Neural progenitor cell (in vitro differentiated cells): ENCODE results near the gene CAMSAP3. TPM values are rescaled to one million over a fixed set of nuclear protein-coding genes. Genes with fewer than 3 reads are reported as not detected.

ENCODE experiments used
- DNase-seq: peaks from one replicate; pipeline ENCODE4 v3.0.0-alpha.2; 2016; ENCODE audit warnings: low spot score
- H2AFZ ChIP-seq: fragments of 200-600 bp; sonication (generic); replicated peaks from 2 replicates; pipeline ENCODE4 v1.6.1; 2016; ENCODE audit warnings: antibody characterized with exemption
- H3F3A ChIP-seq: fragments of 200-600 bp; sonication (generic); 2 replicates; pipeline ENCODE4 v1.6.1; 2016; ENCODE audit warnings: antibody characterized with exemption, low read depth
- H3K27ac ChIP-seq: fragments of 200-600 bp; sonication (generic); 2 replicates; pipeline ENCODE4 v1.5.1; 2016; ENCODE audit warnings: mild to moderate bottlenecking
- H3K27me3 ChIP-seq: fragments of 200-600 bp; sonication (generic); 2 replicates; pipeline ENCODE4 v1.6.1; 2016; ENCODE audit warnings: mild to moderate bottlenecking, moderate library complexity
- H3K36me3 ChIP-seq: fragments of 200-600 bp; sonication (generic); 2 replicates; pipeline ENCODE4 v1.5.1; 2016
- H3K4me1 ChIP-seq: fragments of 200-600 bp; sonication (generic); 2 replicates; pipeline ENCODE4 v1.6.1; 2016; ENCODE audit warnings: mixed run types
- H3K4me2 ChIP-seq: fragments of 200-600 bp; sonication (generic); 2 replicates; pipeline ENCODE4 v1.6.1; 2016
- H3K4me3 ChIP-seq: fragments of 200-600 bp; sonication (generic); 2 replicates; pipeline ENCODE4 v1.5.1; 2016
- H3K79me2 ChIP-seq: fragments of 200-600 bp; sonication (generic); 2 replicates; pipeline ENCODE4 v1.6.1; 2016; ENCODE audit warnings: low read depth
- H3K9ac ChIP-seq: fragments of 200-600 bp; sonication (generic); 2 replicates; pipeline ENCODE4 v1.6.1; 2016
- H3K9me3 ChIP-seq: fragments of 200-600 bp; sonication (generic); 2 replicates; pipeline ENCODE4 v1.5.1; 2016; ENCODE audit warnings: low read depth
- H4K20me1 ChIP-seq: fragments of 200-600 bp; sonication (generic); 2 replicates; pipeline ENCODE4 v1.6.1; 2016; ENCODE audit warnings: low read depth
- H3K27ac Mint-ChIP-seq: 3 replicates; pipeline ENCODE4 v1.8.0; 2021; ENCODE audit warnings: mixed read lengths
- H3K27me3 Mint-ChIP-seq: 2 replicates; pipeline ENCODE4 v1.8.0; 2022; ENCODE audit warnings: low read depth, mild to moderate bottlenecking, inconsistent platforms, moderate library complexity, mixed read lengths; ENCODE audit not compliant: insufficient read depth
- H3K36me3 Mint-ChIP-seq: 3 replicates; pipeline ENCODE4 v1.8.0; 2021; ENCODE audit warnings: mixed read lengths
- H3K4me1 Mint-ChIP-seq: 3 replicates; pipeline ENCODE4 v1.8.0; 2021; ENCODE audit warnings: mixed read lengths
- H3K4me3 Mint-ChIP-seq: 3 replicates; pipeline ENCODE4 v1.8.0; 2021; ENCODE audit warnings: mild to moderate bottlenecking, moderate library complexity, mixed read lengths
- H3K9me3 Mint-ChIP-seq: 3 replicates; pipeline ENCODE4 v1.8.0; 2020; ENCODE audit warnings: mixed read lengths
- EZH2 ChIP-seq: fragments of 200-600 bp; sonication (generic); IDR thresholded peaks from 2 replicates; pipeline ENCODE4 v1.6.1; 2017; ENCODE audit warnings: antibody characterized with exemption, mild to moderate bottlenecking, moderate library complexity
- EZH2phosphoT487 ChIP-seq: fragments of 200-600 bp; sonication (generic); IDR thresholded peaks from 2 replicates; pipeline ENCODE4 v1.6.1; 2017; ENCODE audit warnings: antibody characterized with exemption
- total RNA-seq: library from RNA; depleted of rRNA; stranded (reverse); fragments of >200 nt; gene quantifications from 2 replicates; pipeline ENCODE4 v1.2.3, GENCODE V29; 2015; ENCODE audit warnings: low replicate concordance
- TF ChIP-seq, protein P1 (sequence below): fragments of 200-600 bp; sonication (generic); IDR thresholded peaks from 2 replicates; pipeline ENCODE4 v1.5.1; 2017; ENCODE audit warnings: antibody characterized with exemption, mild to moderate bottlenecking

Gene CAMSAP3
- total RNA-seq, 1 donor from 2014 or later, result 2.7 TPM

- H3K27ac Mint-ChIP-seq, result no peak overlapping the region
- Histone ChIP-seq H3K4me3 (no peak overlapping the region), H3K4me2 (no peak overlapping the region), H3K36me3 (no peaks in the 10 kb centered on the region), H3K9me3 (no peaks in the 10 kb centered on the region), H3K27me3 (no peaks in the 10 kb centered on the region), H3K27ac (no peak overlapping the region), H3K9ac (no peak overlapping the region), H3K79me2 (no peaks in the 10 kb centered on the region), H2AFZ (no peak overlapping the region), H3F3A (no peaks in the 10 kb centered on the region), H4K20me1 (peaks cover under 1% of the 10 kb centered on the region), H3K4me1 (no peaks in the 10 kb centered on the region)
- TF ChIP-seq EZH2 (no peak), EZH2phosphoT487 (no peak)
- TF ChIP-seq, protein P1, sequence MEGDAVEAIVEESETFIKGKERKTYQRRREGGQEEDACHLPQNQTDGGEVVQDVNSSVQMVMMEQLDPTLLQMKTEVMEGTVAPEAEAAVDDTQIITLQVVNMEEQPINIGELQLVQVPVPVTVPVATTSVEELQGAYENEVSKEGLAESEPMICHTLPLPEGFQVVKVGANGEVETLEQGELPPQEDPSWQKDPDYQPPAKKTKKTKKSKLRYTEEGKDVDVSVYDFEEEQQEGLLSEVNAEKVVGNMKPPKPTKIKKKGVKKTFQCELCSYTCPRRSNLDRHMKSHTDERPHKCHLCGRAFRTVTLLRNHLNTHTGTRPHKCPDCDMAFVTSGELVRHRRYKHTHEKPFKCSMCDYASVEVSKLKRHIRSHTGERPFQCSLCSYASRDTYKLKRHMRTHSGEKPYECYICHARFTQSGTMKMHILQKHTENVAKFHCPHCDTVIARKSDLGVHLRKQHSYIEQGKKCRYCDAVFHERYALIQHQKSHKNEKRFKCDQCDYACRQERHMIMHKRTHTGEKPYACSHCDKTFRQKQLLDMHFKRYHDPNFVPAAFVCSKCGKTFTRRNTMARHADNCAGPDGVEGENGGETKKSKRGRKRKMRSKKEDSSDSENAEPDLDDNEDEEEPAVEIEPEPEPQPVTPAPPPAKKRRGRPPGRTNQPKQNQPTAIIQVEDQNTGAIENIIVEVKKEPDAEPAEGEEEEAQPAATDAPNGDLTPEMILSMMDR, result no peak
- H3K4me1 Mint-ChIP-seq, result no peaks in the 10 kb centered on the region
- H3K27me3 Mint-ChIP-seq, result peaks cover 2% of the 10 kb centered on the region
- no peak for DNase-seq
- no peaks in the 10 kb centered on the region for H3K9me3 Mint-ChIP-seq
- H3K4me3 Mint-ChIP-seq, result no peak overlapping the region
- H3K36me3 Mint-ChIP-seq, result no peaks in the 10 kb centered on the region
These were observed 15.0 kb downstream of the CAMSAP3 start for GRCh38 chr19:7610491-7611240.

GRCh38 chr19:7611541-7612279 lies 16.0 kb downstream of the CAMSAP3 start:
- Mint-ChIP-seq H3K27ac (no peak overlapping the region), H3K9me3 (no peaks in the 10 kb centered on the region), H3K4me3 (no peak overlapping the region), H3K36me3 (no peaks in the 10 kb centered on the region), H3K27me3 (peaks cover 2% of the 10 kb centered on the region), H3K4me1 (no peaks in the 10 kb centered on the region)
- DNase-seq, result no peak
- H3K27ac ChIP-seq, result no peak overlapping the region
- no peaks in the 10 kb centered on the region for H3K4me1 ChIP-seq
- H3K9ac ChIP-seq, result no peak overlapping the region
- H3K4me3 ChIP-seq, result no peak overlapping the region
- H4K20me1 ChIP-seq, result no peaks in the 10 kb centered on the region
- H3K36me3 ChIP-seq, result no peaks in the 10 kb centered on the region
- no peaks in the 10 kb centered on the region for H3K27me3 ChIP-seq
- H2AFZ ChIP-seq, result no peak overlapping the region
- no peaks in the 10 kb centered on the region for H3K9me3 ChIP-seq
- H3K4me2 ChIP-seq, result no peak overlapping the region
- TF ChIP-seq EZH2 (no peak), EZH2phosphoT487 (no peak)
- TF ChIP-seq, protein P1, result no peak
- no peaks in the 10 kb centered on the region for H3K79me2 ChIP-seq
- H3F3A ChIP-seq, result no peaks in the 10 kb centered on the region

GRCh38 chr19:7612282-7613274 lies 16.9 kb downstream of the CAMSAP3 start:
- no peak for TF ChIP-seq EZH2
- TF ChIP-seq EZH2phosphoT487, result no peak
- peaks cover 2% of the 10 kb centered on the region for H3K27me3 Mint-ChIP-seq
- H3K4me3 Mint-ChIP-seq, result no peak overlapping the region
- H3K4me3 ChIP-seq, result no peak overlapping the region
- H3K36me3 ChIP-seq, result no peaks in the 10 kb centered on the region
- no peaks in the 10 kb centered on the region for H3K4me1 Mint-ChIP-seq
- no peaks in the 10 kb centered on the region for H3K36me3 Mint-ChIP-seq
- H3K9me3 ChIP-seq, result no peaks in the 10 kb centered on the region
- no peak overlapping the region for H3K9ac ChIP-seq
- no peaks in the 10 kb centered on the region for H3K27me3 ChIP-seq
- no peak overlapping the region for H3K27ac ChIP-seq
- H3K9me3 Mint-ChIP-seq, result no peaks in the 10 kb centered on the region
- H3K4me1 ChIP-seq, result no peaks in the 10 kb centered on the region
- H2AFZ ChIP-seq, result no peak overlapping the region
- DNase-seq, result no peak
- no peaks in the 10 kb centered on the region for H4K20me1 ChIP-seq
- no peak overlapping the region for H3K27ac Mint-ChIP-seq
- H3K79me2 ChIP-seq, result no peaks in the 10 kb centered on the region
- H3K4me2 ChIP-seq, result no peak overlapping the region
- no peaks in the 10 kb centered on the region for H3F3A ChIP-seq
